A549 (cell line): Measurements from ENCODE around the gene CCDC106.

ENCODE experiments used
- BHLHE40 ChIP-seq: IDR thresholded peaks from 2 replicates; pipeline ENCODE4 v1.6.1; 2012; ENCODE audit warnings: low read depth, low read length, inconsistent platforms
- CHD2 ChIP-seq: fragments of 150-350 bp; IDR thresholded peaks from 2 replicates; pipeline ENCODE4 v1.6.1; 2014; ENCODE audit warnings: low read length; ENCODE audit not compliant: partially characterized antibody
- CTCF ChIP-seq: fragments of >200 bp; sonication (Bioruptor Twin); formaldehyde crosslinking; IDR thresholded peaks from 3 replicates; pipeline ENCODE4 v1.5.1; 2016
- JUNB ChIP-seq: fragments of >200 bp; sonication (Bioruptor Twin); formaldehyde crosslinking; IDR thresholded peaks from 2 replicates; pipeline ENCODE4 v1.6.1; 2016
- POLR2A ChIP-seq: IDR thresholded peaks from 2 replicates; pipeline ENCODE4 v1.6.1; 2012; ENCODE audit warnings: mild to moderate bottlenecking, low read length
- SMC3 ChIP-seq: fragments of >200 bp; sonication (Bioruptor Twin); formaldehyde crosslinking; IDR thresholded peaks from 3 replicates; pipeline ENCODE4 v1.6.1; 2018; ENCODE audit warnings: inconsistent platforms
- TP53 ChIP-seq: fragments of 250-450 bp; sonication (Bioruptor Pico); IDR thresholded peaks from 2 replicates; pipeline ENCODE4 v1.5.0; 2021; ENCODE audit warnings: mild to moderate bottlenecking, moderate library complexity

- TF ChIP-seq SMC3 (no peak), CTCF (no peak), TP53 (CRISPR knock-in tag) (no peak), POLR2A (no peak), CHD2 (no peak), JUNB (no peak), BHLHE40 (no peak)
Measured at GRCh38 chr19:55656552-55656951, 8.5 kb downstream of the CCDC106 start.
